ENCODE results near the gene CALM1. TPM values are rescaled to one million over a fixed set of nuclear protein-coding genes. Genes with fewer than 3 reads are reported as not detected.
A peak's percentile ranks its signal among the peaks of the same experiment; 100 is the strongest.

CALM1 gene
- total RNA-seq, result 100 to 1,000 TPM; 381 to 508 (median 445) TPM
- polyA plus RNA-seq, result 301 TPM
- long read RNA-seq, donor 1, full-length matches to known transcripts, result 1,194 of 1,364 reads
- long read RNA-seq, donor 1, partial matches to known transcripts, result 14 of 1,364 reads
- long read RNA-seq, donor 1, other reads (novel, unspliced or antisense), result 156 of 1,364 reads
- long read RNA-seq, donor 2, full-length matches to known transcripts, result 434 of 473 reads
- long read RNA-seq, donor 2, partial matches to known transcripts, result 0 of 473 reads
- long read RNA-seq, donor 2, other reads (novel, unspliced or antisense), result 39 of 473 reads
- long read RNA-seq, donor 3, full-length matches to known transcripts, result 1,464 of 1,906 reads
- long read RNA-seq, donor 3, partial matches to known transcripts, result 48 of 1,906 reads
- long read RNA-seq, donor 3, other reads (novel, unspliced or antisense), result 394 of 1,906 reads
- long read RNA-seq, donor 4, full-length matches to known transcripts, result 366 of 408 reads
- long read RNA-seq, donor 4, partial matches to known transcripts, result 0 of 408 reads
- long read RNA-seq, donor 4, other reads (novel, unspliced or antisense), result 42 of 408 reads

DNA sequence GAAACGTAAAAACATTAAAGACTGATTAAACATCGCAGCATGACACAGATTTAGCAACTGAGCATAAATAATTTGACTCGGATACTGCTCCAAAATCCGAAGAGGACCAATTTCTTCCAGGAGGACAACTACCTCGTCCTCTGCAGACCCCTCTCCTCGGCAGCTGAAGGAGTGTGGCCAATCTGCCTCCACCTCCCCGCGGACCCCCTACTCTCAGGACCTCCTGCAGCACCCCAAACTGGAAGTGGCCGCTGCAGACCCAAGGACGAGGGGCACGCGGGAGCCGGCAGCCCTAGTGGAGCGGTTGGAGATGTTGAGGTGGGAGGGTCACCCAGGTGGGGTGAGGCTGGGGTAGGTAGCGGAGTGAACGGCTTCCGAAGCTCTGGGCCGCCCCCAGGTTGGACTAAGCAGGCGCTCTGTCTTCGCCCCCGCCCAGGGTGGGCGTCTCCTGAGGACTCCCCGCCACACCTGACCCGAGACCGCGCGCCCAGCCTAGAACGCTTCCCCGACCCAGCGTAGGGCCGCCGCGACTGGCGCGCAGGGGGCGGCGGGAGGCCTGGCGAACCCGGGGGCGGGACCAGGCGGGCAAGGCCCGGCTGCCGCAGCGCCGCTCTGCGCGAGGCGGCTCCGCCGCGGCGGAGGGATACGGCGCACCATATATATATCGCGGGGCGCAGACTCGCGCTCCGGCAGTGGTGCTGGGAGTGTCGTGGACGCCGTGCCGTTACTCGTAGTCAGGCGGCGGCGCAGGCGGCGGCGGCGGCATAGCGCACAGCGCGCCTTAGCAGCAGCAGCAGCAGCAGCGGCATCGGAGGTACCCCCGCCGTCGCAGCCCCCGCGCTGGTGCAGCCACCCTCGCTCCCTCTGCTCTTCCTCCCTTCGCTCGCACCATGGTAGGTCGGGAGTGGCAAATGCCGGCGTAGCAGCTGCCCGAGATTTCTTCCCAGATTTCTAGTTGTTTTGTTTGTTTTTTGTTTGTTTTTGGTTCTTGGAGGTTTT, at the start of gene CALM1:
CALM1 (plus strand) TSS at position 689 of the 999 bp plus-strand sequence; CDS start at position 891, 202 bp downstream.
- DNase-seq, result peak; percentile 92 to 98 (median 97)
- Histone ChIP-seq H3K9me3 (ENCODE audit: control insufficient read depth, low read length) (no peaks in the 10 kb centered on the region), H3K4me1 (ENCODE audit: control insufficient read depth, insufficient read depth, low read length) (peaks cover 5% of the 10 kb centered on the region), H3K27ac (ENCODE audit: low read length) (peak within 1 kb of the TSS; percentile 89), H3K4me3 (ENCODE audit: low read length) (peak within 1 kb of the TSS; percentile 84), H3K27me3 (ENCODE audit: control insufficient read depth, insufficient read depth) (no peaks in the 10 kb centered on the region)
- intact Hi-C loops (cut with DNase I), result loop anchor here in 2 of 4 donors (5.0 kb wide), 1 partner anchor 361 kb away; no protein-coding TSS in a partner anchor
- WGBS, result 1% methylated on average over 89 of the region's 89 CpGs
- peak; percentile 83 to 85 for ATAC-seq

DNA sequence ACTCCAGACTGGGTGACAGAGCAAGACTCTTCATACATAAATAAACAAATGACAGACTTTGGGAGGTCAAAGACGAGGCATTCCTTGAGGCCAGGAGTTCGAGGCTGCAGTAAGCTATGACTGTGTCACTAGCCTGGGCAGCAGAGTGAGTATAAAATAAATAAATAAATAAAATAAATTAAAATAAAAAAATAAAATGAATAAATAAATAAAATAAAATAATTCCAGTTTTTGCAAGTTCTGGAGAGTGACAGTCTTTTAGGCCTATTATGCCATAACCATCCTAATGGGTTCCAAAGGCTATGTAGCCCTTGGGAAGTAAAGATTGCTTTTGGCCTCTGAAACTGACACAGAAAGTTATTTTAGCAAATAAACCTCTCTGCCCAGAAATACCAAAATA, 48.6 kb upstream of the CALM1 start:
- 94% methylated on average over 2 of the region's 2 CpGs for WGBS
- Histone ChIP-seq H3K4me1 (ENCODE audit: control insufficient read depth, insufficient read depth, low read length) (no peaks in the 10 kb centered on the region), H3K27ac (ENCODE audit: low read length) (no peak overlapping the region), H3K27me3 (ENCODE audit: control insufficient read depth, insufficient read depth) (no peaks in the 10 kb centered on the region), H3K4me3 (ENCODE audit: low read length) (no peak overlapping the region), H3K9me3 (ENCODE audit: control insufficient read depth, low read length) (no peaks in the 10 kb centered on the region)
- intact Hi-C loops (cut with DNase I), result no loop called here
- DNase-seq (no peak), ATAC-seq (no peak)

DNA sequence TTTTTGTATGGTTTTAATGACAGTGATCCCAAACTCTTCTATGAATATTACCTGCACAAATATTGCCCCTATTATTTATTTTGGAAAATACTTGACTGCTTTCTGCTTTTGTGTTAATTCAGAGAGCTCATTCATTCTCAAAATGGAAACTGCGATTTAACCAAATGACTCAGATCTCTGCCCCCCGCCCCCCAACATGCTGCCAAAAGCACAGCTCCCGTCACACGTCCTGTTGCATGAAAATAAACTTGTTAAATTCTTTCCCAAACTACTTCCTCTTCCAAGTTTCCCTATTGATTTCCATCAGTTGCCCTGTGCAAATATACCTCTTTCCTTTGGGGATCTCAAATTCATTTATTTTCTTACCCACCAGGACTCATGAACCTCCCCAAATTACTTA, 47.1 kb upstream of the CALM1 start:
- Histone ChIP-seq H3K4me1 (ENCODE audit: control insufficient read depth, insufficient read depth, low read length) (no peaks in the 10 kb centered on the region), H3K27me3 (ENCODE audit: control insufficient read depth, insufficient read depth) (no peaks in the 10 kb centered on the region), H3K27ac (ENCODE audit: low read length) (no peak overlapping the region), H3K4me3 (ENCODE audit: low read length) (no peak overlapping the region), H3K9me3 (ENCODE audit: control insufficient read depth, low read length) (no peaks in the 10 kb centered on the region)
- DNase-seq (no peak), ATAC-seq (no peak)
- 31% methylated on average over 4 of the region's 4 CpGs for WGBS
- intact Hi-C loops (cut with DNase I), result no loop called here

DNA sequence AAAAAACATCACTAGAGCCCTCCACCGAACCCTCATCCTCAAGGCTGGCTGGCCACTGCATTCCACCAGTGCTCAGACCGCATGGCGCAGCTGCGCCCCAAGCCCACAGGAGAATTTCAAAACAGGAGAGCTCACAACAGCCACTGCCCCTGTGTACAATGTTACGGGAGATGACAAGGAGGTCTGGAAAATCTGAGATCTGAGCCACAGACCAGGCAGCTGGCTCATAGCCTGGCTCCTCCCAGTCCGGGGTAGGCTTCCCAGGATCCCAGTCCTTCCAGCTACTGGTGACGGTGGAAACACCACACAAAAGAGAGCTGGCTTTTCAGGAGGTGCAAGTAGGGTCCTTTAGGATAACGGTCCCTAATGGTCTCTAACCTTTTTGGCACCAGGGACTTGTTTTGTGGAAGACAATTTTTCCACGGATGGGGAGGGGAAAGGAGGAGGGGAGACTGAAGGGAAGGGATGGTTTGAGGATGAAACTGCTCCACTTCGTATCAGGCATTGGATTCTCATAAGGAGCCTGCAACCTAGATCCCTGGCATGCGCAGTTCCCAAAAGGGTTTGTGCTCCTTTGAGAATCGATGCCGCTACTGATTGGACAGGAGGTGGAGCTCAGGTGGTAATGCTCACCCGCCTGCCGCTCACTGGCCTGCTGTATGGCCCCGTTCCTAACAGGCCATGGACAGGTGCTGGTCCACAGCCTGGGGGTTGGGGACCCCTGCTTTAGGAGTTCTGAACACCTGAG, 42.1 kb upstream of the CALM1 start:
- H3K9me3 ChIP-seq (ENCODE audit: control insufficient read depth, low read length), result no peaks in the 10 kb centered on the region
- ATAC-seq, result peak; percentile 69 to 93
- intact Hi-C loops (cut with DNase I), result no loop called here

DNA sequence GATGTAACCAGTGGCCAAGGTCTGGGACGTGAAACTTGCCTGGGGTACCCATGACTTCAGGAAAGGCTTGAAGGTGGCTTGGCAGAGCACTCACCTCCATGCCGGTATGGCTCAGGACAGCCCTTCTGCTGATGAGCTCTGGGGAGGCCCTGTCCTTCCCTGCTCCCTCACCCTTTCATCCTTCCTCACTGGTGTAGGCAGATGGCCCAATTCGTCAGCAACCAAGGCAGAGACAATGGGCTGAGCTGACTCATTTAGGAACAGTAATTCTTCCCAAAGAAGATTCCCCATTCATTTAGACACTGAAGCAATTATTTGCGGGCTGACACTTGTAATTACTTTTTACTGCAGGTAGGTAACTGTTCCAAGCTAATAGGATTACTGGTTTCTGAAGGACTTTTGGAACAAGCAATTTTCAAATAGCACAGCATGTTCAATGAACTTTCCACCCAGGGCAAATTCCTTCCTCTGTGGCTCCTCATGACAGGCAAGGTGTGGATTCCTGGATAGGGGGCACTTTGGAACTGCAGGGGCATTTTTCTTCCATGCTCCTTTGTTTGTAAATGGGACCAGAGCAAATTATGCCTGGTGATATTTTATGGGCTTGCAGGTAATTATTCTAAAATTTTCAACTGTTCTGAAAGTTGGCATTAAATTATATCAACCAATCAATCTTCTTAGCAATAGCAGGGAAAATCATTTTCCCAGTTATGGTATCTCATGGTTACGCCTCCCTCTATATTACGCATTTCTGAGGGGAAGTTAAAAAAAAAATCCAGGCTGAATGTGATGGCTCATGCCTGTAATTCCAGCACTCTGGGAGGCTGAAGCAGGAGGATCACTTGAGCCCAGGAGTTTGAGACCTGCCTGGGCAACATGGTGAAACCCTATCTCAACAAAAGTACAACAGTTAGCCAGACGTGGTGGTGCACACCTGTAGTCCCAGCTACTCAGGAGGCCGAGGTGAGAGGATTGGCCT, 41.0 kb upstream of the CALM1 start:
- H3K4me1 ChIP-seq (ENCODE audit: control insufficient read depth, insufficient read depth, low read length), result no peaks in the 10 kb centered on the region
- no peak overlapping the region for H3K27ac ChIP-seq (ENCODE audit: low read length)
- no peak overlapping the region for H3K4me3 ChIP-seq (ENCODE audit: low read length)
- intact Hi-C loops (cut with DNase I), result no loop called here
- ATAC-seq, result no peak
- 83% methylated on average over 8 of the region's 8 CpGs for WGBS
- no peak for DNase-seq
- no peaks in the 10 kb centered on the region for H3K9me3 ChIP-seq (ENCODE audit: control insufficient read depth, low read length)
- H3K27me3 ChIP-seq (ENCODE audit: control insufficient read depth, insufficient read depth), result no peaks in the 10 kb centered on the region

More for the DNA sequence above, 42.1 kb upstream of the CALM1 start:
- H3K4me3 ChIP-seq (ENCODE audit: low read length), result no peak overlapping the region
- 66% methylated on average over 16 of the region's 16 CpGs for WGBS
- DNase-seq, result peak; percentile 39 to 66 (median 64)
- H3K4me1 ChIP-seq (ENCODE audit: control insufficient read depth, insufficient read depth, low read length), result no peaks in the 10 kb centered on the region
- no peak overlapping the region for H3K27ac ChIP-seq (ENCODE audit: low read length)
- no peaks in the 10 kb centered on the region for H3K27me3 ChIP-seq (ENCODE audit: control insufficient read depth, insufficient read depth)

DNA sequence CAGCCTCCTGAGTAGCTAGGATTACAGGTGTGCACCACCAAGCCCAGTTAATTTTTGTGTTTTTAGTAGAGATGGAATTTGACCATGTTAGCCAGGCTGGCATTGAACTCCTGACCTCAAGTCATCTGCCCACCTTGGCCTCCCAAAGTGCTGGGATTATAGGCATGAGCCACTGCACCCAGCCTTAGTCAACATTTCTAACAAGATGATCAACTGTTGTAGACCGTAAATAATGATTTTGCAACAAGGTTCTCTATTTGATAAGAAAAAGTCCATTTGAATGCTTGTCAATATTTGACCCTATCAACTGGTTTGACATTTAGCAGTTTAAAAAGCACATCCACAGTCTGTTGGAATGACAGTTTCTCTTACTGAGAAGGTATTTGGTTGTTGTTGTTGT, 39.9 kb upstream of the CALM1 start:
- Histone ChIP-seq H3K27ac (ENCODE audit: low read length) (no peak overlapping the region), H3K4me3 (ENCODE audit: low read length) (no peak overlapping the region), H3K4me1 (ENCODE audit: control insufficient read depth, insufficient read depth, low read length) (no peaks in the 10 kb centered on the region), H3K9me3 (ENCODE audit: control insufficient read depth, low read length) (no peaks in the 10 kb centered on the region), H3K27me3 (ENCODE audit: control insufficient read depth, insufficient read depth) (no peaks in the 10 kb centered on the region)
- DNase-seq, result no peak
- intact Hi-C loops (cut with DNase I), result no loop called here
- ATAC-seq, result no peak
- WGBS, result 92% methylated on average over 1 of the region's 1 CpG

DNA sequence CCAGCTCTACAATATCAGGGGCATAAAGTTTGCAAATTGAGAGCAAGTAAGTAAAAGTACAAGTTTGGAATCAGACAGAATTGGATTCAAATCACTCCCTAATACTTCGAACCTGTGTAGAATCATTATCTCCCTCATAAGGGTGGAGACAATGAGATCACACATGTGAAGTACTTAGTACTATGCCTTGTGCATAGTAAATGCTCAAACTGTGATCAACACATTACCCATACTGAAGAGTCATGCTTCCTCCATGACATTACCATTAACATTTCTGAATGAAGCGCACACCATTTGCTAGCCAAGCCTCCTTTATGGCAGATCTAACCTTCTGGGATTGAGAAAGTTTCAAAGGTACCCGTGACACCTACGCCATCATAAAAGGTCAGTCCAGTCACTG, 38.5 kb upstream of the CALM1 start:
- H3K4me1 ChIP-seq (ENCODE audit: control insufficient read depth, insufficient read depth, low read length), result no peaks in the 10 kb centered on the region
- no peaks in the 10 kb centered on the region for H3K27me3 ChIP-seq (ENCODE audit: control insufficient read depth, insufficient read depth)
- WGBS, result 87% methylated on average over 4 of the region's 4 CpGs
- H3K4me3 ChIP-seq (ENCODE audit: low read length), result no peak overlapping the region
- ATAC-seq (no peak), DNase-seq (no peak)
- H3K9me3 ChIP-seq (ENCODE audit: control insufficient read depth, low read length), result no peaks in the 10 kb centered on the region
- intact Hi-C loops (cut with DNase I), result no loop called here
- H3K27ac ChIP-seq (ENCODE audit: low read length), result no peak overlapping the region

DNA sequence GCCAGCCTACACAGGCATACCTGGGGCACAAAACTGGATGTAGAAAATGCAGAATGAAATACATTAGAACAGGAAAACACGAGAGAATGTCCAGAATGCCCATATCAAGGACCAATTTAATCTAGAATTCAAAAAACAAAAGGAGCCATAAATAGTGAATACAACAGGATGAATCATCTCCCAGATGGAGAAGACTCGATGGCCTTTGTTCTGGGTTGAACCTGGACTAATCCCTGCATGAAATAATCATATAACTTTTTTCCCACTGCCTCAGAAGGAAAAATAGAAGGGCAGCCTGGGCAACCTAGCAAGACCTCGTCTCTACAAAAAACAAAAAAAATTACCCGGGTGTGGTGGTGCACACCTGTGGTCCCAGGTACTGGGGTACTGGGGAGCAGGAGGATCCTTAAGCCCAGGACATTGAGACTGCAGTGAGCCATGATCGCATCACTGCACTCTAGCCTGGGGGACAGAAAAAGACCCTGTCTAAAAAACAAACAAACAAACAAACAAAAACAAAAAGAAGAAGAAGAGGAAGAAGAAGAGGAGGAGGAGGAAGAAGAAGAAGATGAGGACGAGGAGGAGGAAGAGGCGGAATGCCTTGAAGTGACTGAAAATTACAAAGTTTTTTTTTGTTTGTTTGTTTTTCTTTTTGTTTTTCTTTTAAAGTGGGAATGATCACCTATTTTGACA, 34.8 kb upstream of the CALM1 start:
- WGBS, result 80% methylated on average over 7 of the region's 7 CpGs
- intact Hi-C loops (cut with DNase I), result no loop called here
- no peak for DNase-seq
- no peak overlapping the region for H3K27ac ChIP-seq (ENCODE audit: low read length)
- H3K27me3 ChIP-seq (ENCODE audit: control insufficient read depth, insufficient read depth), result no peaks in the 10 kb centered on the region
- no peaks in the 10 kb centered on the region for H3K4me1 ChIP-seq (ENCODE audit: control insufficient read depth, insufficient read depth, low read length)
- no peak overlapping the region for H3K4me3 ChIP-seq (ENCODE audit: low read length)
- ATAC-seq, result no peak
- H3K9me3 ChIP-seq (ENCODE audit: control insufficient read depth, low read length), result no peaks in the 10 kb centered on the region

DNA sequence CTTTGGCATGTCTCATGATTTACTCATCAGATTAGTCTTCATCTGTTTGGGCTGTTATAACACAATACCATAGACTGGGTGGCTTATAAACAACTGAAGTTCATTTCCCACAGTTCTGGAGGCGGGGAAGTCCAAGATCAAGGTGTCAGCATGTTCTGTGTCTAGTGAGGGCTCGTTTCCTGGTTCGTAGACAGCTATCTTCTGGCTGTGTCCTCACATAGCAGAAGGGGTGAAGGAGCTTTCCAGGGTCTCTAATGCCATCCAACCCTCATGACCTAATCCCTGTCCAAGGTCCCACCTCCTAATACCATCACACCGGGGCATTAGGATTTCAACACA, 34.3 kb upstream of the CALM1 start:
- intact Hi-C loops (cut with DNase I), result no loop called here
- no peaks in the 10 kb centered on the region for H3K4me1 ChIP-seq (ENCODE audit: control insufficient read depth, insufficient read depth, low read length)
- 88% methylated on average over 4 of the region's 4 CpGs for WGBS
- H3K4me3 ChIP-seq (ENCODE audit: low read length), result no peak overlapping the region
- ATAC-seq, result no peak
- H3K9me3 ChIP-seq (ENCODE audit: control insufficient read depth, low read length), result no peaks in the 10 kb centered on the region
- H3K27ac ChIP-seq (ENCODE audit: low read length), result no peak overlapping the region
- DNase-seq, result no peak
- H3K27me3 ChIP-seq (ENCODE audit: control insufficient read depth, insufficient read depth), result no peaks in the 10 kb centered on the region

Data from right cardiac atrium (tissue), 5 donors.